Stimulated activated CD8-positive, alpha-beta memory T cell treated with anti-CD3 and anti-CD28 coated beads, Interleukin-4, amount 100 ng/mL, for 1 hour (primary cell): Measurements from ENCODE around the gene TRPM8.
A peak's percentile ranks its signal among the peaks of the same experiment; 100 is the strongest.
"Not testable (repeated sequence)": the region's sequence is repeated elsewhere in the genome, so short reads cannot be mapped to it uniquely, and the experiment has no call there.

Experiments used
- DNase-seq, 2 donors: peaks; one replicate each; pipeline ENCODE4 v3.0.0-alpha.2; 2020; ENCODE audit warnings: low read depth in 2 of 2, low spot score in 1 of 2

TRPM8 gene

GRCh38 chr2:233917116-233917515 is at the start of gene TRPM8:
Gene TRPM8 (plus strand): TSS chr2:233917373. CDS start chr2:233926538, 9,165 bp downstream.
- no peak for DNase-seq

- peak in 1 of 2 donors; percentile 13 for DNase-seq
These were observed 49.1 kb upstream of the TRPM8 start, which contains the start of gene MSL3B for GRCh38 chr2:233867993-233868532. Gene MSL3B (minus strand): TSS chr2:233868386.

GRCh38 chr2:233871432-233871831 is 45.7 kb upstream of the TRPM8 start:
- no peak for DNase-seq

GRCh38 chr2:233872125-233872524 is 45.0 kb upstream of the TRPM8 start:
- not testable (repeated sequence) for DNase-seq

- DNase-seq, result no peak
These were observed 34.8 kb upstream of the TRPM8 start for GRCh38 chr2:233882353-233882752.

- DNase-seq, result no peak
These were observed 24.4 kb upstream of the TRPM8 start for GRCh38 chr2:233892793-233893192.

GRCh38 chr2:233896253-233896652 is 20.9 kb upstream of the TRPM8 start:
- DNase-seq, result not testable (repeated sequence)

GRCh38 chr2:233901367-233901766 is 15.8 kb upstream of the TRPM8 start:
- DNase-seq, result no peak

GRCh38 chr2:233901884-233902283 is 15.3 kb upstream of the TRPM8 start:
- DNase-seq, result no peak

- DNase-seq, result no peak
These were observed 11.2 kb upstream of the TRPM8 start for GRCh38 chr2:233905945-233906344.

- DNase-seq, result no peak
These were observed 9.5 kb upstream of the TRPM8 start for GRCh38 chr2:233907627-233908026.

GRCh38 chr2:233912691-233913423 is 4.3 kb upstream of the TRPM8 start:
- no peak for DNase-seq

GRCh38 chr2:233915128-233915527 is 2.0 kb upstream of the TRPM8 start:
- no peak for DNase-seq

- no peak for DNase-seq
These were observed 2.1 kb downstream of the TRPM8 start for GRCh38 chr2:233919319-233919718.

GRCh38 chr2:233919938-233920337 is 2.8 kb downstream of the TRPM8 start:
- no peak for DNase-seq

GRCh38 chr2:233922471-233922870 is 5.3 kb downstream of the TRPM8 start:
- no peak for DNase-seq

- DNase-seq, result no peak
These were observed 8.2 kb downstream of the TRPM8 start for GRCh38 chr2:233925402-233925801.

GRCh38 chr2:233926806-233927205 is 9.6 kb downstream of the TRPM8 start:
- no peak for DNase-seq

GRCh38 chr2:233928594-233929351 is 11.6 kb downstream of the TRPM8 start:
- no peak for DNase-seq

- no peak for DNase-seq
These were observed 12.3 kb downstream of the TRPM8 start for GRCh38 chr2:233929352-233930022.

GRCh38 chr2:233934524-233934923 is 17.4 kb downstream of the TRPM8 start:
- no peak for DNase-seq

GRCh38 chr2:233935426-233935825 is 18.3 kb downstream of the TRPM8 start:
- DNase-seq, result no peak
